ENCODE data around the gene CACNA1C. TPM values are rescaled to one million over a fixed set of nuclear protein-coding genes. Genes with fewer than 3 reads are reported as not detected.
A peak's percentile ranks its signal among the peaks of the same experiment; 100 is the strongest.

CACNA1C gene
- total RNA-seq, 4 donors from 2014 or later, result 44.1 to 104 (median 49.4) TPM

GRCh38 chr12:2544230-2544629 is 491.4 kb downstream of the CACNA1C start:
- no peak overlapping the region for H3K27ac ChIP-seq (replicated peaks in 1 of 4)
- no peaks in the 10 kb centered on the region for H3K9me3 ChIP-seq
- H3K4me3 ChIP-seq, result no peak overlapping the region
- peaks cover 0 to 8% (median 0%) of the 10 kb centered on the region in 4 donors for H3K4me1 ChIP-seq
- no peak for TF ChIP-seq EP300 (IDR thresholded peaks at IDR 0.05)
- no peak for TF ChIP-seq POLR2AphosphoS5 (IDR thresholded peaks at IDR 0.05)
- no peak for TF ChIP-seq CTCF (IDR thresholded peaks at IDR 0.05)
- TF ChIP-seq POLR2A (IDR thresholded peaks at IDR 0.05; ENCODE audit: low read depth), result no peak
- H3K36me3 ChIP-seq, result peaks cover 0 to 52% (median 26%) of the 10 kb centered on the region in 4 donors
- DNase-seq (ENCODE audit: extremely low spot score), result no peak
- H3K27me3 ChIP-seq, result no peaks in the 10 kb centered on the region
- intact Hi-C loops (cut with DNase I), result no loop called here

GRCh38 chr12:2547273-2548044 is 494.7 kb downstream of the CACNA1C start:
- 87% methylated on average over 11 of the region's 11 CpGs for WGBS
- H3K27ac ChIP-seq (replicated peaks in 1 of 4), result peak overlapping the region in 1 of 4 donors; percentile 23

GRCh38 chr12:2548081-2548480 is 495.3 kb downstream of the CACNA1C start:
- no peak for TF ChIP-seq EP300 (IDR thresholded peaks at IDR 0.05)
- no peak for TF ChIP-seq POLR2A (IDR thresholded peaks at IDR 0.05; ENCODE audit: low read depth)
- no peak for TF ChIP-seq POLR2AphosphoS5 (IDR thresholded peaks at IDR 0.05)
- no peak for TF ChIP-seq CTCF (IDR thresholded peaks at IDR 0.05)
- Histone ChIP-seq H3K9me3 (no peaks in the 10 kb centered on the region), H3K4me3 (no peak overlapping the region), H3K36me3 (peaks cover 0 to 48% (median 32%) of the 10 kb centered on the region in 4 donors), H3K27ac (replicated peaks in 1 of 4) (peak overlapping the region in 1 of 4 donors; percentile 23), H3K27me3 (no peaks in the 10 kb centered on the region), H3K4me1 (peaks cover 9 to 37% (median 23%) of the 10 kb centered on the region in 4 donors)
- 89% methylated on average over 2 of the region's 2 CpGs for WGBS
- DNase-seq (ENCODE audit: extremely low spot score), result no peak
- intact Hi-C loops (cut with DNase I), result no loop called here

More at GRCh38 chr12:2547273-2548044, 494.7 kb downstream of the CACNA1C start:
- H3K9me3 ChIP-seq, result no peaks in the 10 kb centered on the region
- DNase-seq (ENCODE audit: extremely low spot score), result no peak
- H3K4me1 ChIP-seq, result peaks cover 9 to 30% (median 22%) of the 10 kb centered on the region in 4 donors
- no peak overlapping the region for H3K4me3 ChIP-seq
- no peak for TF ChIP-seq POLR2A (IDR thresholded peaks at IDR 0.05; ENCODE audit: low read depth)
- H3K36me3 ChIP-seq, result peaks cover 0 to 47% (median 29%) of the 10 kb centered on the region in 4 donors
- intact Hi-C loops (cut with DNase I), result no loop called here
- no peaks in the 10 kb centered on the region for H3K27me3 ChIP-seq

GRCh38 chr12:2550561-2551411 is 498.0 kb downstream of the CACNA1C start:
- no peaks in the 10 kb centered on the region for H3K27me3 ChIP-seq
- H3K4me1 ChIP-seq, result peaks cover 9 to 37% (median 23%) of the 10 kb centered on the region in 4 donors
- no peak for DNase-seq (ENCODE audit: extremely low spot score)
- intact Hi-C loops (cut with DNase I), result no loop called here
- H3K9me3 ChIP-seq, result no peaks in the 10 kb centered on the region
- peak overlapping the region; percentile 48 to 74 (median 54) for H3K27ac ChIP-seq (replicated peaks in 1 of 4)
- TF ChIP-seq POLR2A (IDR thresholded peaks at IDR 0.05; ENCODE audit: low read depth) (no peak), CTCF (IDR thresholded peaks at IDR 0.05) (no peak), POLR2AphosphoS5 (IDR thresholded peaks at IDR 0.05) (no peak), EP300 (IDR thresholded peaks at IDR 0.05) (no peak)
- no peak overlapping the region for H3K4me3 ChIP-seq
- WGBS, result 62% methylated on average over 17 of the region's 17 CpGs
- peaks cover 0 to 60% (median 41%) of the 10 kb centered on the region in 4 donors for H3K36me3 ChIP-seq

- H3K36me3 ChIP-seq, result peaks cover 0 to 60% (median 41%) of the 10 kb centered on the region in 4 donors
- intact Hi-C loops (cut with DNase I), result no loop called here
- WGBS, result 77% methylated on average over 13 of the region's 13 CpGs
- H3K27ac ChIP-seq (replicated peaks in 1 of 4), result peak overlapping the region; percentile 48 to 74 (median 54)
- H3K4me1 ChIP-seq, result peaks cover 9 to 37% (median 23%) of the 10 kb centered on the region in 4 donors
- TF ChIP-seq CTCF (IDR thresholded peaks at IDR 0.05) (no peak), POLR2A (IDR thresholded peaks at IDR 0.05; ENCODE audit: low read depth) (no peak), EP300 (IDR thresholded peaks at IDR 0.05) (no peak), POLR2AphosphoS5 (IDR thresholded peaks at IDR 0.05) (no peak)
- no peak overlapping the region for H3K4me3 ChIP-seq
- no peak for DNase-seq (ENCODE audit: extremely low spot score)
- H3K27me3 ChIP-seq, result no peaks in the 10 kb centered on the region
- no peaks in the 10 kb centered on the region for H3K9me3 ChIP-seq
Observed at GRCh38 chr12:2551412-2551900, 498.7 kb downstream of the CACNA1C start.
